Measurements from ENCODE around the gene COL4A2. TPM values are rescaled to one million over a fixed set of nuclear protein-coding genes. Genes with fewer than 3 reads are reported as not detected.
A peak's percentile ranks its signal among the peaks of the same experiment; 100 is the strongest.

COL4A2 gene
- 1,556 TPM for total RNA-seq (ENCODE audit: unreplicated experiment)
- long read RNA-seq, full-length matches to known transcripts, result 50 of 138 reads
- long read RNA-seq, partial matches to known transcripts, result 78 of 138 reads
- long read RNA-seq, other reads (novel, unspliced or antisense), result 10 of 138 reads

GRCh38 chr13:110306960-110307766 is at the start of gene COL4A2, which contains the start of gene COL4A1:
Gene COL4A2, plus strand, starts transcription at chr13:110307284. Its CDS starts 620 bp downstream, at chr13:110307904.
Gene COL4A1, minus strand, starts transcription at chr13:110307157. Its CDS starts 130 bp downstream, at chr13:110307027.
- Mint-ChIP-seq H3K36me3 (ENCODE audit: low read depth, unreplicated experiment) (peaks cover 59% of the 10 kb centered on the region), H3K4me1 (ENCODE audit: unreplicated experiment) (peaks cover 75% of the 10 kb centered on the region), H3K9me3 (ENCODE audit: unreplicated experiment) (no peaks in the 10 kb centered on the region), H3K4me3 (ENCODE audit: unreplicated experiment) (peak within 1 kb of the TSS; percentile 99), H3K27me3 (ENCODE audit: unreplicated experiment) (peaks cover 17% of the 10 kb centered on the region), H3K27ac (ENCODE audit: unreplicated experiment) (peak within 1 kb of the TSS; percentile 92)
- DNase-seq (ENCODE audit: low spot score), result peak; percentile 79
- no peak for TF ChIP-seq CTCF (IDR thresholded peaks at IDR 0.05; ENCODE audit: unreplicated experiment)

- Mint-ChIP-seq H3K27me3 (ENCODE audit: unreplicated experiment) (peaks cover 13% of the 10 kb centered on the region), H3K9me3 (ENCODE audit: unreplicated experiment) (peaks cover 14% of the 10 kb centered on the region), H3K4me1 (ENCODE audit: unreplicated experiment) (peaks cover 52% of the 10 kb centered on the region)
Measured at GRCh38 chr13:110257408-110257807, 49.7 kb upstream of the COL4A2 start.

GRCh38 chr13:110258876-110259631 is 48.0 kb upstream of the COL4A2 start:
- peaks cover 14% of the 10 kb centered on the region for H3K9me3 Mint-ChIP-seq (ENCODE audit: unreplicated experiment)
- peaks cover 64% of the 10 kb centered on the region for H3K4me1 Mint-ChIP-seq (ENCODE audit: unreplicated experiment)
- H3K27me3 Mint-ChIP-seq (ENCODE audit: unreplicated experiment), result peaks cover 10% of the 10 kb centered on the region
- DNase-seq (ENCODE audit: low spot score), result no peak
- H3K36me3 Mint-ChIP-seq (ENCODE audit: low read depth, unreplicated experiment), result peaks cover 56% of the 10 kb centered on the region
- TF ChIP-seq CTCF (IDR thresholded peaks at IDR 0.05; ENCODE audit: unreplicated experiment), result no peak
- peak overlapping the region; percentile 51 for H3K4me3 Mint-ChIP-seq (ENCODE audit: unreplicated experiment)
- peak overlapping the region; percentile 19 for H3K27ac Mint-ChIP-seq (ENCODE audit: unreplicated experiment)

More at GRCh38 chr13:110257408-110257807, 49.7 kb upstream of the COL4A2 start:
- peaks cover 55% of the 10 kb centered on the region for H3K36me3 Mint-ChIP-seq (ENCODE audit: low read depth, unreplicated experiment)
- TF ChIP-seq CTCF (IDR thresholded peaks at IDR 0.05; ENCODE audit: unreplicated experiment), result no peak
- DNase-seq (ENCODE audit: low spot score), result no peak
- no peak overlapping the region for H3K27ac Mint-ChIP-seq (ENCODE audit: unreplicated experiment)
- no peak overlapping the region for H3K4me3 Mint-ChIP-seq (ENCODE audit: unreplicated experiment)

- peaks cover 52% of the 10 kb centered on the region for H3K36me3 Mint-ChIP-seq (ENCODE audit: low read depth, unreplicated experiment)
- no peak for TF ChIP-seq CTCF (IDR thresholded peaks at IDR 0.05; ENCODE audit: unreplicated experiment)
- H3K9me3 Mint-ChIP-seq (ENCODE audit: unreplicated experiment), result peaks cover 12% of the 10 kb centered on the region
- H3K27ac Mint-ChIP-seq (ENCODE audit: unreplicated experiment), result peak overlapping the region; percentile 82
- H3K27me3 Mint-ChIP-seq (ENCODE audit: unreplicated experiment), result peaks cover 9% of the 10 kb centered on the region
- H3K4me3 Mint-ChIP-seq (ENCODE audit: unreplicated experiment), result peak overlapping the region; percentile 70
- H3K4me1 Mint-ChIP-seq (ENCODE audit: unreplicated experiment), result peaks cover 62% of the 10 kb centered on the region
- no peak for DNase-seq (ENCODE audit: low spot score)
Measured at GRCh38 chr13:110259651-110260050, 47.4 kb upstream of the COL4A2 start.
